OCI-LY1 (cell line): Measurements from ENCODE around the gene TLR3.
A peak's percentile ranks its signal among the peaks of the same experiment; 100 is the strongest.

Experiments
- H2AFZ ChIP-seq: fragments of 200-600 bp; sonication (generic), shearing (Covaris generic); 2 replicates; pipeline ENCODE4 v1.6.0; 2014; ENCODE audit warnings: antibody characterized with exemption, mild to moderate bottlenecking, low read length
- H3F3A ChIP-seq: fragments of 200-600 bp; sonication (generic), shearing (Covaris generic); 2 replicates; pipeline ENCODE4 v1.6.0; 2014; ENCODE audit warnings: mild to moderate bottlenecking, antibody characterized with exemption, low read length, moderate library complexity; ENCODE audit not compliant: insufficient read depth
- H3K27ac ChIP-seq: fragments of 200-600 bp; sonication (generic); 2 replicates; pipeline ENCODE4 v1.5.1; 2014; ENCODE audit warnings: low read length, mixed run types, mild to moderate bottlenecking, low read depth; ENCODE audit not compliant: poor library complexity, severe bottlenecking
- H3K27me3 ChIP-seq: fragments of 200-600 bp; sonication (generic); 2 replicates; pipeline ENCODE4 v1.6.0; 2014; ENCODE audit warnings: antibody characterized with exemption, mild to moderate bottlenecking, low read length, moderate library complexity; ENCODE audit not compliant: insufficient read depth
- H3K36me3 ChIP-seq: fragments of 200-600 bp; sonication (generic); 2 replicates; pipeline ENCODE4 v1.6.1; 2014; ENCODE audit warnings: mild to moderate bottlenecking, antibody characterized with exemption, low read length, moderate library complexity, mixed read lengths; ENCODE audit not compliant: insufficient read depth
- H3K4me1 ChIP-seq: fragments of 200-600 bp; sonication (generic); 2 replicates; pipeline ENCODE4 v1.5.1; 2014; ENCODE audit warnings: mild to moderate bottlenecking, low read length, moderate library complexity; ENCODE audit not compliant: insufficient read depth, severe bottlenecking
- H3K4me2 ChIP-seq: fragments of 200-600 bp; sonication (generic), shearing (Covaris generic); 2 replicates; pipeline ENCODE4 v1.6.1; 2014; ENCODE audit warnings: low read length
- H3K4me3 ChIP-seq: fragments of 200-600 bp; sonication (generic); 2 replicates; pipeline ENCODE4 v1.5.1; 2014; ENCODE audit warnings: low read length, low read depth, mild to moderate bottlenecking, mixed read lengths; ENCODE audit not compliant: poor library complexity, severe bottlenecking
- H3K79me2 ChIP-seq: fragments of 200-600 bp; shearing (Covaris generic); 2 replicates; pipeline ENCODE4 v1.6.1; 2016; ENCODE audit warnings: mixed run types, low read length, mixed read lengths; ENCODE audit not compliant: insufficient read depth
- H3K9ac ChIP-seq: fragments of 200-600 bp; sonication (generic), shearing (Covaris generic); 2 replicates; pipeline ENCODE4 v1.6.1; 2014; ENCODE audit warnings: mild to moderate bottlenecking, low read length, mixed read lengths
- H3K9me2 ChIP-seq: fragments of 200-600 bp; sonication (generic), shearing (Covaris generic); 2 replicates; pipeline ENCODE4 v1.6.1; 2014; ENCODE audit warnings: low read depth, mild to moderate bottlenecking, low read length, mixed read lengths
- H3K9me3 ChIP-seq: fragments of 200-600 bp; shearing (Covaris generic); 2 replicates; pipeline ENCODE4 v1.6.1; 2014; ENCODE audit warnings: low read length, mixed read lengths
- H4K20me1 ChIP-seq: fragments of 200-600 bp; sonication (generic), shearing (Covaris generic); 2 replicates; pipeline ENCODE4 v1.6.0; 2016; ENCODE audit warnings: mild to moderate bottlenecking, low read length; ENCODE audit not compliant: insufficient read depth
- CTCF ChIP-seq: fragments of 200-600 bp; sonication (generic), shearing (Covaris generic); IDR thresholded peaks from 2 replicates; pipeline ENCODE4 v1.5.1; 2017; ENCODE audit warnings: mild to moderate bottlenecking, antibody characterized with exemption, low read length, moderate library complexity, mixed read lengths
- EZH2 ChIP-seq: fragments of 200-600 bp; sonication (generic), shearing (Covaris generic); IDR thresholded peaks from 2 replicates; pipeline ENCODE4 v1.8.0; 2017; ENCODE audit warnings: borderline replicate concordance, mixed run types, mild to moderate bottlenecking, antibody characterized with exemption, low read length, moderate library complexity, mixed read lengths

Gene TLR3

GRCh38 chr4:186104114-186104889 lies 35.3 kb downstream of the TLR3 start, which contains the start of gene FAM149A:
Gene FAM149A (plus strand): TSS chr4:186104704.
- H3K4me2 ChIP-seq = peak within 1 kb of the TSS; percentile 67
- H3K79me2 ChIP-seq = no peaks in the 10 kb centered on the region
- H3K9me3 ChIP-seq = no peaks in the 10 kb centered on the region
- H3K27ac ChIP-seq = no peak within 1 kb of the TSS
- no peaks in the 10 kb centered on the region for H3K36me3 ChIP-seq
- TF ChIP-seq CTCF (no peak), EZH2 (no peak)
- H2AFZ ChIP-seq = no peak within 1 kb of the TSS
- peak within 1 kb of the TSS; percentile 54 for H3K4me3 ChIP-seq
- H3K9me2 ChIP-seq = no peaks in the 10 kb centered on the region
- no peaks in the 10 kb centered on the region for H4K20me1 ChIP-seq
- peaks cover 15% of the 10 kb centered on the region for H3K27me3 ChIP-seq
- H3K9ac ChIP-seq = no peak within 1 kb of the TSS
- no peaks in the 10 kb centered on the region for H3F3A ChIP-seq
- H3K4me1 ChIP-seq = peaks cover 8% of the 10 kb centered on the region

- H3K4me2 ChIP-seq = peak overlapping the region; percentile 67
- TF ChIP-seq CTCF (peak; percentile 15; the same call in 1 of the 2 replicates), EZH2 (no peak)
These were observed 36.1 kb downstream of the TLR3 start for GRCh38 chr4:186104890-186105646.

GRCh38 chr4:186105647-186106321 lies 36.8 kb downstream of the TLR3 start:
- Histone ChIP-seq H4K20me1 (no peaks in the 10 kb centered on the region), H3K4me3 (peak overlapping the region; percentile 54), H3K27ac (no peak overlapping the region), H3K9me3 (no peaks in the 10 kb centered on the region), H2AFZ (no peak overlapping the region), H3K4me2 (peak overlapping the region; percentile 67; the same call in 1 of the 2 replicates), H3K9ac (no peak overlapping the region), H3K79me2 (no peaks in the 10 kb centered on the region), H3K9me2 (no peaks in the 10 kb centered on the region), H3K4me1 (peaks cover 8% of the 10 kb centered on the region), H3K27me3 (peaks cover 15% of the 10 kb centered on the region), H3K36me3 (no peaks in the 10 kb centered on the region), H3F3A (no peaks in the 10 kb centered on the region)
- TF ChIP-seq EZH2 (no peak), CTCF (no peak)

More at GRCh38 chr4:186104890-186105646, 36.1 kb downstream of the TLR3 start:
- H3F3A ChIP-seq = no peaks in the 10 kb centered on the region
- no peaks in the 10 kb centered on the region for H3K9me3 ChIP-seq
- no peaks in the 10 kb centered on the region for H3K9me2 ChIP-seq
- H3K4me3 ChIP-seq = peak overlapping the region; percentile 54
- H4K20me1 ChIP-seq = no peaks in the 10 kb centered on the region
- H2AFZ ChIP-seq = no peak overlapping the region
- no peak overlapping the region for H3K27ac ChIP-seq
- peaks cover 15% of the 10 kb centered on the region for H3K27me3 ChIP-seq
- H3K36me3 ChIP-seq = no peaks in the 10 kb centered on the region
- H3K4me1 ChIP-seq = peaks cover 8% of the 10 kb centered on the region
- no peak overlapping the region for H3K9ac ChIP-seq
- H3K79me2 ChIP-seq = no peaks in the 10 kb centered on the region
